HG03097 (cell line): ENCODE results near the gene UNC13B.
"Not testable (repeated sequence)": the region's sequence is repeated elsewhere in the genome, so short reads cannot be mapped to it uniquely, and the experiment has no call there.

Experiments
- ATAC-seq: cut with Tn5 transposase; IDR thresholded peaks from one replicate; pipeline ENCODE4 v1.9.1; 2021; ENCODE audit not compliant: unreplicated experiment, low FRiP score

Gene UNC13B

GRCh38 chr9:35211854-35212253 is 50.0 kb downstream of the UNC13B start:
- ATAC-seq = no peak

GRCh38 chr9:35220659-35221338 is 59.0 kb downstream of the UNC13B start:
- ATAC-seq = no peak

- no peak for ATAC-seq
Observed at GRCh38 chr9:35225677-35226076, 63.9 kb downstream of the UNC13B start.

GRCh38 chr9:35226651-35227050 is 64.8 kb downstream of the UNC13B start:
- ATAC-seq = no peak

- no peak for ATAC-seq
Observed at GRCh38 chr9:35227284-35227683, 65.5 kb downstream of the UNC13B start.

GRCh38 chr9:35229066-35229778 is 67.4 kb downstream of the UNC13B start:
- no peak for ATAC-seq

- ATAC-seq = no peak
Observed at GRCh38 chr9:35229779-35230143, 68.0 kb downstream of the UNC13B start.

- ATAC-seq = no peak
Observed at GRCh38 chr9:35232867-35233544, 71.2 kb downstream of the UNC13B start.

- ATAC-seq = no peak
Observed at GRCh38 chr9:35236692-35237091, 74.9 kb downstream of the UNC13B start.

GRCh38 chr9:35237311-35237710 is 75.5 kb downstream of the UNC13B start:
- no peak for ATAC-seq

GRCh38 chr9:35245945-35246344 is 84.1 kb downstream of the UNC13B start:
- not testable (repeated sequence) for ATAC-seq

GRCh38 chr9:35253075-35253474 is 91.3 kb downstream of the UNC13B start:
- no peak for ATAC-seq

- no peak for ATAC-seq
Observed at GRCh38 chr9:35254237-35254636, 92.4 kb downstream of the UNC13B start.

- ATAC-seq = no peak
Observed at GRCh38 chr9:35254984-35255857, 93.4 kb downstream of the UNC13B start.

GRCh38 chr9:35257986-35258659 is 96.3 kb downstream of the UNC13B start:
- ATAC-seq = no peak

- no peak for ATAC-seq
Observed at GRCh38 chr9:35258660-35259474, 97.1 kb downstream of the UNC13B start.

- no peak for ATAC-seq
Observed at GRCh38 chr9:35260186-35260585, 98.4 kb downstream of the UNC13B start.

GRCh38 chr9:35262064-35262463 is 100.3 kb downstream of the UNC13B start:
- ATAC-seq = no peak

- no peak for ATAC-seq
Observed at GRCh38 chr9:35267710-35268109, 105.9 kb downstream of the UNC13B start.
